RWPE2 (cell line): Measurements from ENCODE around the gene GRIP1.

Experiments
- ATAC-seq: fragments of 200-7000 bp; cut with Tn5 transposase; 3 replicates; pipeline ENCODE4 v1.9.1; 2021; ENCODE audit warnings: low read depth
- DNase-seq: peaks from one replicate; pipeline ENCODE4 v3.0.0-alpha.2; 2020; ENCODE audit warnings: low spot score
- H3K27ac ChIP-seq: fragments of 450-650 bp; 2 replicates; pipeline ENCODE4 v1.5.1; 2017; ENCODE audit warnings: mild to moderate bottlenecking; ENCODE audit not compliant: poor library complexity, severe bottlenecking
- H3K27me3 ChIP-seq: fragments of 250-450 bp; sonication (Bioruptor Pico); 2 replicates; pipeline ENCODE4 v1.5.1; 2021; ENCODE audit warnings: mild to moderate bottlenecking, moderate library complexity; ENCODE audit not compliant: insufficient read depth, poor library complexity, severe bottlenecking
- H3K36me3 ChIP-seq: fragments of 250-450 bp; sonication (Bioruptor Pico); 2 replicates; pipeline ENCODE4 v1.5.1; 2020; ENCODE audit warnings: low read depth, mild to moderate bottlenecking, moderate library complexity
- H3K4me1 ChIP-seq: fragments of 250-450 bp; sonication (Bioruptor Pico); 2 replicates; pipeline ENCODE4 v1.5.1; 2021; ENCODE audit warnings: mild to moderate bottlenecking, moderate library complexity; ENCODE audit not compliant: insufficient read depth, poor library complexity, severe bottlenecking
- H3K4me3 ChIP-seq: fragments of 250-450 bp; sonication (Bioruptor Pico); 2 replicates; pipeline ENCODE4 v1.5.1; 2021; ENCODE audit warnings: mild to moderate bottlenecking, moderate library complexity; ENCODE audit not compliant: severe bottlenecking
- H3K9me3 ChIP-seq: fragments of 250-450 bp; sonication (Bioruptor Pico); 2 replicates; pipeline ENCODE4 v1.5.1; 2021; ENCODE audit warnings: mild to moderate bottlenecking, moderate library complexity; ENCODE audit not compliant: severe bottlenecking
- CTCF ChIP-seq: fragments of 450-650 bp; IDR thresholded peaks from one replicate; pipeline ENCODE4 v1.5.1; 2017; ENCODE audit warnings: mild to moderate bottlenecking, moderate library complexity; ENCODE audit not compliant: poor library complexity, severe bottlenecking

The GRIP1 gene

GRCh38 chr12:66599816-66600215 lies 79.1 kb downstream of the GRIP1 start:
- H3K4me1 ChIP-seq, result peaks cover 22% of the 10 kb centered on the region
- no peak overlapping the region for H3K4me3 ChIP-seq
- no peaks in the 10 kb centered on the region for H3K27me3 ChIP-seq
- DNase-seq, result no peak
- H3K9me3 ChIP-seq, result no peaks in the 10 kb centered on the region
- H3K36me3 ChIP-seq, result no peaks in the 10 kb centered on the region
- ATAC-seq, result no peak
- no peak for TF ChIP-seq CTCF
- H3K27ac ChIP-seq, result no peak overlapping the region

DNA sequence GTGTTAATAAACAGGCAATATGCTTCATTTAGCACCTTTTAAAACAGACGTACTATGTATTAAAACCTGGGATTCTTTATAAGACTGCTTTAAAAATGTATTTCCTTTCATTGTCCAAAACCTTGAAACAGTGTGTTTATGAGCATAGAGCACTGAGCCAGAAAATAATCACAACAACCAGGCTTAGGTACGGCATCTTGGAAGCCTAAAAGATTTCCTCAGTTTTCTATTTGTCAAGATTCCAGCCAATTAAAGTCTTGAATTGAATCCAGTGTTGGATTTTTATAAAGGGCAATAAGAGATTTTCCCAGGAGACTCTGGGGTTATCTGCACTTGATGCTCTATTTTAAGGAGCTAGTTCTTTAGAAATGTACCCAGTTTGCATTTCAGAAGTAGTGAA lies 80.3 kb downstream of the GRIP1 start:
- H3K27me3 ChIP-seq, result no peaks in the 10 kb centered on the region
- H3K27ac ChIP-seq, result no peak overlapping the region
- TF ChIP-seq CTCF, result no peak
- no peaks in the 10 kb centered on the region for H3K36me3 ChIP-seq
- no peak overlapping the region for H3K4me3 ChIP-seq
- no peak for ATAC-seq
- DNase-seq, result no peak
- H3K4me1 ChIP-seq, result peaks cover 27% of the 10 kb centered on the region
- no peaks in the 10 kb centered on the region for H3K9me3 ChIP-seq

DNA sequence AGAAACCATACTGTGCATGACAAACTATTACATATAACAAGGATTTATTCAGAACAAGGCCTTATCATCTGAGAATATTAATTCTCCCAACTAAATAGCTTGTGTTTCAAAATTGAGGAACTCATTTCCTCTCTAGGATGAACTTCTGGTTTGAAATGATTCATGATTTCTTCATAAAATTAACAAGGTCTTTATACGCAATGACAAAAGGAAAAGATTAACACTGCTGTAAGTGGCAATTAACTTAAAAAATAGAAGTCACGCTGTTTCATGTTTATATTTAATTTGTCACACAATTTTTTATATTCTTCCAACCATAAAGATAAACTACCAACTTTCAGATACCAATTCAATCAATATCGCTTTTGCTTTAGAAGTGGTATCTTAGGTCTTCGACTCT lies 80.8 kb downstream of the GRIP1 start:
- Histone ChIP-seq H3K27me3 (no peaks in the 10 kb centered on the region), H3K9me3 (no peaks in the 10 kb centered on the region), H3K36me3 (no peaks in the 10 kb centered on the region), H3K4me3 (no peak overlapping the region), H3K27ac (no peak overlapping the region), H3K4me1 (peaks cover 27% of the 10 kb centered on the region)
- DNase-seq (no peak), ATAC-seq (no peak)
- TF ChIP-seq CTCF, result no peak

GRCh38 chr12:66596199-66596598 lies 82.7 kb downstream of the GRIP1 start:
- no peak overlapping the region for H3K4me3 ChIP-seq
- ATAC-seq (0 out of 3 replicates have a peak, but pooled peaks have one; percentile 44), DNase-seq (no peak)
- H3K27ac ChIP-seq, result no peak overlapping the region
- no peaks in the 10 kb centered on the region for H3K9me3 ChIP-seq
- no peaks in the 10 kb centered on the region for H3K36me3 ChIP-seq
- peaks cover 27% of the 10 kb centered on the region for H3K4me1 ChIP-seq
- no peak for TF ChIP-seq CTCF
- H3K27me3 ChIP-seq, result no peaks in the 10 kb centered on the region

GRCh38 chr12:66594688-66595087 lies 84.2 kb downstream of the GRIP1 start:
- TF ChIP-seq CTCF, result no peak
- Histone ChIP-seq H3K4me1 (peaks cover 27% of the 10 kb centered on the region), H3K9me3 (no peaks in the 10 kb centered on the region), H3K4me3 (no peak overlapping the region), H3K27me3 (no peaks in the 10 kb centered on the region), H3K36me3 (no peaks in the 10 kb centered on the region), H3K27ac (no peak overlapping the region)
- DNase-seq (no peak), ATAC-seq (peak; percentile 65)
